AG09319 (cell line): ENCODE data around the gene SEPTIN2.
"Not testable (repeated sequence)": the region's sequence is repeated elsewhere in the genome, so short reads cannot be mapped to it uniquely, and the experiment has no call there.

Source experiments
- DNase-seq: peaks from one replicate; pipeline ENCODE4 v3.0.0-alpha.2; 2010; ENCODE audit warnings: low read depth; ENCODE audit errors: extremely low read depth
- CTCF ChIP-seq: IDR thresholded peaks from 2 replicates; pipeline ENCODE4 v1.5.1; 2011; ENCODE audit warnings: low read depth, mild to moderate bottlenecking, inconsistent platforms, low read length, moderate library complexity

SEPTIN2 gene

GRCh38 chr2:241376808-241377207, 61.1 kb downstream of the SEPTIN2 start:
- no peak for DNase-seq
- TF ChIP-seq CTCF, result no peak

- TF ChIP-seq CTCF, result no peak
- no peak for DNase-seq
These were observed 63.1 kb downstream of the SEPTIN2 start for GRCh38 chr2:241378816-241379215.

- DNase-seq, result no peak
- no peak for TF ChIP-seq CTCF
These were observed 64.1 kb downstream of the SEPTIN2 start for GRCh38 chr2:241379481-241380480.

- no peak for DNase-seq
- no peak for TF ChIP-seq CTCF
These were observed 66.1 kb downstream of the SEPTIN2 start for GRCh38 chr2:241381872-241382271.

GRCh38 chr2:241385450-241385849, 69.7 kb downstream of the SEPTIN2 start:
- not testable (repeated sequence) for DNase-seq

- no peak for DNase-seq
- TF ChIP-seq CTCF, result no peak
These were observed 70.8 kb downstream of the SEPTIN2 start for GRCh38 chr2:241386519-241386918.

- DNase-seq, result no peak
- TF ChIP-seq CTCF, result no peak
These were observed 74.0 kb downstream of the SEPTIN2 start for GRCh38 chr2:241389697-241390096.
